ENCODE data around the gene MTFR2.

Gene MTFR2

DNA sequence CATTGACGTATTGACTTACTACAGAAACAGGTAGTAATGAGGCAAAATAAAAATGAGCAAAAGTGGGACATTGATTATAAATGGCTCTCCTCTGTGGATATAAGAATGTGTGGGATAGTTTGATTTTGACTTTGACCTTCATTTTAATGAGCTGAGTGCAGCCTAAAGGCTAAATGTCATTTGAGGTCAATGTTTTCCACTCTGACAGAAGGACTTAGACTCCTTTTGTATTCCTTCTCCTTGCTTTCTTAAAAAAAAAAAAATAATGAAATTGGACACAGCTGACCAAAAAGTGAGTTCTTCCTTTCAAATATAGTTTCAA lies 68.6 kb downstream of the MTFR2 start:
- no peak for DNase-seq

Data from hematopoietic multipotent progenitor cell treated with erythropoietin and hydrocortisone succinate and interleukin-3 and kit ligand, for 6 days (in vitro differentiated cells).